Neural crest cell (in vitro differentiated cells): ENCODE measurements around the gene DOCK4. TPM values are rescaled to one million over a fixed set of nuclear protein-coding genes. Genes with fewer than 3 reads are reported as not detected.

Experiments
- DNase-seq: peaks from one replicate; pipeline ENCODE4 v3.0.0; 2021; ENCODE audit warnings: low read depth, mixed read lengths, low spot score
- H3K27ac Mint-ChIP-seq: one replicate; pipeline ENCODE4 v1.8.0; 2021; ENCODE audit warnings: mild to moderate bottlenecking, mixed read lengths; ENCODE audit not compliant: unreplicated experiment
- H3K27me3 Mint-ChIP-seq: 2 replicates; pipeline ENCODE4 v1.8.0; 2021; ENCODE audit warnings: low read depth, mild to moderate bottlenecking, mixed read lengths
- H3K36me3 Mint-ChIP-seq: 2 replicates; pipeline ENCODE4 v1.8.0; 2021; ENCODE audit warnings: low read depth, mild to moderate bottlenecking, mixed read lengths
- H3K4me1 Mint-ChIP-seq: 2 replicates; pipeline ENCODE4 v1.8.0; 2021; ENCODE audit warnings: mixed read lengths
- H3K4me3 Mint-ChIP-seq: one replicate; pipeline ENCODE4 v1.8.0; 2021; ENCODE audit warnings: mild to moderate bottlenecking, mixed read lengths
- H3K9me3 Mint-ChIP-seq: 2 replicates; pipeline ENCODE4 v1.8.0; 2021; ENCODE audit warnings: mixed read lengths
- CTCF ChIP-seq: fragments of 200-600 bp; sonication (generic); conservative IDR thresholded peaks from 2 replicates; pipeline ENCODE4 v1.5.0; 2021; ENCODE audit warnings: antibody characterized with exemption, mild to moderate bottlenecking
- total RNA-seq: library from RNA; stranded (reverse); gene quantifications from 2 replicates; pipeline ENCODE4 v1.2.1, GENCODE V29; 2021

DOCK4 gene
- total RNA-seq, 1 donor from 2014 or later = 15.3 TPM

GRCh38 chr7:112088484-112089016 is 117.6 kb downstream of the DOCK4 start:
- no peak for DNase-seq
- Mint-ChIP-seq H3K27me3 (no peaks in the 10 kb centered on the region), H3K27ac (no peak overlapping the region), H3K9me3 (no peaks in the 10 kb centered on the region), H3K36me3 (no peaks in the 10 kb centered on the region), H3K4me1 (peaks cover 9% of the 10 kb centered on the region), H3K4me3 (no peak overlapping the region)
- TF ChIP-seq CTCF = no peak

GRCh38 chr7:112086496-112087254 is 119.5 kb downstream of the DOCK4 start:
- no peaks in the 10 kb centered on the region for H3K4me1 Mint-ChIP-seq
- no peaks in the 10 kb centered on the region for H3K9me3 Mint-ChIP-seq
- H3K4me3 Mint-ChIP-seq = no peak overlapping the region
- no peak for TF ChIP-seq CTCF
- no peak overlapping the region for H3K27ac Mint-ChIP-seq
- H3K36me3 Mint-ChIP-seq = no peaks in the 10 kb centered on the region
- no peak for DNase-seq
- H3K27me3 Mint-ChIP-seq = no peaks in the 10 kb centered on the region

- Mint-ChIP-seq H3K4me3 (no peak overlapping the region), H3K27me3 (no peaks in the 10 kb centered on the region), H3K9me3 (no peaks in the 10 kb centered on the region), H3K27ac (no peak overlapping the region), H3K36me3 (no peaks in the 10 kb centered on the region), H3K4me1 (no peaks in the 10 kb centered on the region)
- DNase-seq = no peak
- no peak for TF ChIP-seq CTCF
Measured at GRCh38 chr7:112084520-112084971, 121.7 kb downstream of the DOCK4 start.

DNA sequence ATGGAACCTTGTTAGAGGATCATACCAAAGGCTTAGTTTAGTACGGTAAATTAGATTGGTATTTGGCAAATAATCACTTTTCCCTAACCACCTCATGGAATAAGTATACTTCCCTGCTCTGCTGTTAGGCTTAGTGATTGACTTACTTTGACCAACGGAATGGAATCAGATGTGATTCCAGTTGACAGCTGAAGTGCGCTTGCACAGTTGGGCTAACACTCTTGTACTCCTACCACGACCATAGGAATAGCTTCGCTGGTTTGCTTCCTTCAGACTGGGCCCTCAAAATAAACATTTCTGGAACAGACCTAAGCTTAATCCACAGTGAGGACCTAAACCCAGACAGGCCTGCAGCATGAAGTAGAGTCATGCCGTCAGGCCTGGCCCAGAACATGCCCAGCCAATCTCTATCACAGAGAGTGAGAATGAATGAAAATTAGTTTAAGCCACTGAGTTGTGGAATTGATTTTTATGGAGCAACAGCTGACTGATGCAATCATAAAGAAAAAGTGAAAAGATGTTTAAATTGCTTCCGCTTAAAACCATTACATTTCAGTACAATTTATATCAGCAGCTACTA is 122.3 kb downstream of the DOCK4 start:
- no peak overlapping the region for H3K27ac Mint-ChIP-seq

DNA sequence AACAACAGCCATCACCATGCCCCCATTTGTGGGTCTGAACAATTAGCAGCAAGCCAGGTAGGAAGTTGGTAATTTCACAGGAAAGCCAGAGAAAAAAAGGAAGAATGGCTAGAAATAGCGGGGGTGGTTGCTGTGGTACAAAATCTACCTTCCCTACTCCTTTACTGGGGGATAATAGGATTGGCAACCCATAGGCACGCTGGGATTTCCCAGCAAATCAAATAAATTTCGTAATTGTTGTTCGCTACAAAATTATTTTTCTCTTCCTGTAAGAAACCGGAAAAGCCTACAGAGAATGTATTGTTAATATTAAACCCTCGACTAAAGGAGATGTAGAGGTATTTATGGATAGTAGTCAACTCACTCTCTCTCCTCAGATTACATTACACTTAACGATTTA is 123.9 kb downstream of the DOCK4 start:
- no peak overlapping the region for H3K27ac Mint-ChIP-seq
- TF ChIP-seq CTCF = no peak
- H3K4me3 Mint-ChIP-seq = no peak overlapping the region
- H3K36me3 Mint-ChIP-seq = no peaks in the 10 kb centered on the region
- H3K9me3 Mint-ChIP-seq = no peaks in the 10 kb centered on the region
- H3K27me3 Mint-ChIP-seq = no peaks in the 10 kb centered on the region
- DNase-seq = no peak
- H3K4me1 Mint-ChIP-seq = no peaks in the 10 kb centered on the region

More for the DNA sequence above, 122.3 kb downstream of the DOCK4 start:
- no peaks in the 10 kb centered on the region for H3K9me3 Mint-ChIP-seq
- no peak for DNase-seq
- no peaks in the 10 kb centered on the region for H3K27me3 Mint-ChIP-seq
- H3K4me1 Mint-ChIP-seq = no peaks in the 10 kb centered on the region
- no peak for TF ChIP-seq CTCF
- no peak overlapping the region for H3K4me3 Mint-ChIP-seq
- no peaks in the 10 kb centered on the region for H3K36me3 Mint-ChIP-seq
